ENCODE data around the gene CUEDC1.

DNA sequence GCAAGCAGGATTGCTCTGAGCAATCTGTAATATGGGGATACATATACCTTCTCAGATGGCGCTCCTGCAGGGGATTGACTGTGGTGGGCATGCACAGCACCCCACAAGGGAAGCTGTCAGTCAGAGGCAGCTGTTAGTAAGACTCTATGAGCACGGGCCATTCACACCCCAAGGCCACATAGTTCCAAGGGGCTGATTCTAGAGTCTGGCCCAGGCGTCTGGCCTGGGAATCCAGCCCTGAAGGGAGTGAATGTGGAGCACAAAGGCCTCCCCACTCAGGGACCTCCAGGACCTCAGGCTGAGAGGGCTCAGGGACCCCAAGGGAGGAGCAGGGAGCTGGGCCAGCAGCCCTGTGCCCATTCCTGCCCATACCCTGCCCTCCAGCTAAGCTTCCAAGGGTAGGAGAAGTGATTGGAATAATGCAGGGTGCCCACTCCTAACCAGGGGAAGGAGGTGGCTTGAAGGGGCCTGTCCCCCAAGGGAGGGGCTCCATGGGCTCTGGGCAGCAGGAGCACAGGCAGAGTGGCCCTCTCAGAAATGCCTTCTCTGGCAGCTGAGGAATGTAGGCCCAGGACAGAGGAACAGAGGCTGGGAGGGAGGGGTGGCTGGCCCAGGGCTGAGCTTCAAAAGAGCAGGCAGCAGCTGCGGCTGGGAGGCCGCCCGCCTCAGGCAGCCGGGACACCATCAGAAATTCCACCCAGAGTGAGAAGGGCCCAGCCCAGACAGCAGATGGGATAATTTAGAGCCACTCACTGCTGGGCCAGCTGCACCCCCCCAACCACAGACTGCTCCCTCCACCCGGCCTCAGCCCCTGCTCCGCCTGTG is 56.5 kb downstream of the CUEDC1 start:
- TF ChIP-seq, protein P1, sequence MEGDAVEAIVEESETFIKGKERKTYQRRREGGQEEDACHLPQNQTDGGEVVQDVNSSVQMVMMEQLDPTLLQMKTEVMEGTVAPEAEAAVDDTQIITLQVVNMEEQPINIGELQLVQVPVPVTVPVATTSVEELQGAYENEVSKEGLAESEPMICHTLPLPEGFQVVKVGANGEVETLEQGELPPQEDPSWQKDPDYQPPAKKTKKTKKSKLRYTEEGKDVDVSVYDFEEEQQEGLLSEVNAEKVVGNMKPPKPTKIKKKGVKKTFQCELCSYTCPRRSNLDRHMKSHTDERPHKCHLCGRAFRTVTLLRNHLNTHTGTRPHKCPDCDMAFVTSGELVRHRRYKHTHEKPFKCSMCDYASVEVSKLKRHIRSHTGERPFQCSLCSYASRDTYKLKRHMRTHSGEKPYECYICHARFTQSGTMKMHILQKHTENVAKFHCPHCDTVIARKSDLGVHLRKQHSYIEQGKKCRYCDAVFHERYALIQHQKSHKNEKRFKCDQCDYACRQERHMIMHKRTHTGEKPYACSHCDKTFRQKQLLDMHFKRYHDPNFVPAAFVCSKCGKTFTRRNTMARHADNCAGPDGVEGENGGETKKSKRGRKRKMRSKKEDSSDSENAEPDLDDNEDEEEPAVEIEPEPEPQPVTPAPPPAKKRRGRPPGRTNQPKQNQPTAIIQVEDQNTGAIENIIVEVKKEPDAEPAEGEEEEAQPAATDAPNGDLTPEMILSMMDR (IDR thresholded peaks at IDR 0.05 in 4 of 5, conservative IDR thresholded peaks at IDR 0.05 in 1 of 5), result no peak
- no peak for TF ChIP-seq POLR2A (IDR thresholded peaks at IDR 0.05)
